Activated T-cell treated with anti-CD3 and anti-CD28 coated beads for 4 hours (primary cell): ENCODE measurements around the gene CACNA2D2.

ENCODE experiments used
- DNase-seq: peaks from one replicate; pipeline ENCODE4 v3.0.0-alpha.2; 2020

Gene CACNA2D2

GRCh38 chr3:50493623-50494022 is 9.8 kb downstream of the CACNA2D2 start:
- DNase-seq, result no peak

GRCh38 chr3:50493086-50493485 is 10.3 kb downstream of the CACNA2D2 start:
- DNase-seq, result no peak

- no peak for DNase-seq
These were observed 12.4 kb downstream of the CACNA2D2 start for GRCh38 chr3:50491023-50491422.

DNA sequence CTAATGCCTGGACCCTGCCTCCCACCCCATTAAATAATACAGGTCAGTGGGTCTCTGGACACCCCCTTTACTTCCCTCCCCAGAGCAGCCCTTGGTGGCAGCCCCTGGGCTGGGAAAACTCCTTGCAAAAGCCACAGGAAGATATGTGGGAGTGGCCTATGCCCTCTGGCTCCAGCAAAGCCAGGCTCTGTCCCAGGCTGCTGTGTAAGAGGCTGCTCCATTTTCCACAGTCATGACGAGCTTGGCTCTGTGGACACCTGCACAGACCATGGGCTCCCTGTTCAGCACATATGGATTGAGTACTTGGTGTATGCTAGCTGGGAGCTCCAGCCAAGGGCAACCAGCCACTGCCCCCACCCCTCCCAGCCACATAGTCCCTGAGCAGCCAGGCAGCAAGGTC is 13.0 kb downstream of the CACNA2D2 start:
- no peak for DNase-seq

DNA sequence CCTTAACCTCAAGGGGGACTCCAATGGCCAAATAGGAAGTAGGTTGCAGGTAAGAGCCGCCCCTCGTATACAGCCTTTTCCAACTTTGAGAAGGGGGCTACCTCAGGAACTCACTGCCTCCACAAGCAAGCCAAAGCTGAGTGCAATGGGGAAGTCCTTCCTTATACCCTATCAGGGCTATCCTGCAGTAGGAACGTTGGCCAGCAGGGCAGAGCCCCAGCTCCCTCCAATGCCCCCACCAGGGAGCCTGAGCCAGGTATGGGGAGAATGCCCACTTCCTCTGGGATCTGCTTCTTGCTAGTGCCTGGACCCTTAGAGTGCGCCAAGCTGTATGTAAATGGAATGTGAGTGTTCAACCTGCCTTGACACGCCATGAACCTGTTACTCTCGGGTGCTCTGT is 16.3 kb downstream of the CACNA2D2 start:
- no peak for DNase-seq

DNA sequence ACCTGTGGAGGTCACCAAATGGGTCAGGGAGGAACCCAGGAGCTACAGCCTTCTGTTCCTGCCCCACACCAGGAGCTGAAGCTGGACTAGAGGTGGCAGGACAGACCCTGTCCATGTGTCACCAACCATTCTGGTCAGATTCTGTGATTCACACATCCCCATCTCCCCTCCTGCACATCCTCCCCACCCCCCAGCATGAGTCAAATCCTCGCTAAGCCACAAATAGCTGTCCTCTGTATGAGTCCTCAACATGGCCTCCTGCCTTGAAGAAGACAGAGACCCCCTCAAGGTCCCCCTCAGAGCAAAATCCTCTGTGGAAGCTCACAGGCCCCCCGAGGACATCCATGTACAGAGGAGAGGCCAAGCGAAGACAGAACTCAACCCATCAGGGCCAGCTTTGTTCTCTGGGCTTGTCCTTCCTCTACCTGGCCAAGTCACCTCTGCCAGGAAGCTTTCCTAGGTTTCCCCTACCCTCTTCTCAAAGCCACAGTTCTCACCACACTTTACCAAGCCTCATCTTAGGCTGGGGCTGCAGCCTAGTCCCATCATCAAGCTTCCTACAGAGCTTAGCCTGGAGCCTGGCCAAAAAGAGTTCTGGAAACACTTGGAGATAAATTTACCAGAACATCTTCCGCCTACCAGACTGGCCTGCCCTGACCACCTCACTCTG is 17.1 kb downstream of the CACNA2D2 start:
- no peak for DNase-seq

DNA sequence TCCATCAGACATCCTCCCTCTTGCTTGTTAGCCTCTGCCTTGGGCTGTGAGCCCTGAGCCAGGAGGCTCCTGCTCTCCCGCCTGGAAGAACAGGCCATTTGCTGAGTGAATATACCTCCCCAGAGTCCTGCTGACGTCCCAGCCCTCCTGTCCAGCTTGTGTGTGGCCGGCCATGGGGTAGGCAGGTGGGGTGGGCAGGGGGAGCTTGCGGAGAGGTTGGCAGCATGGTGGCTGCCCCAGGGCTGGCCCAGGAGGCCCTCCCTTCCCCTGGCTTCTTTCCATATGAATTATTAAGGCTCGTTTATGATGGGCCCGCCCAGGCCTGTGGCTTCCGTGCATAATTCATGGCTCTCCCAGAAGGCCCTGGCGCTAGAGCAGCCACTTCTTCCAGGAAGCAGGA is 18.7 kb downstream of the CACNA2D2 start:
- DNase-seq, result no peak

GRCh38 chr3:50483374-50483773 is 20.1 kb downstream of the CACNA2D2 start:
- no peak for DNase-seq

DNA sequence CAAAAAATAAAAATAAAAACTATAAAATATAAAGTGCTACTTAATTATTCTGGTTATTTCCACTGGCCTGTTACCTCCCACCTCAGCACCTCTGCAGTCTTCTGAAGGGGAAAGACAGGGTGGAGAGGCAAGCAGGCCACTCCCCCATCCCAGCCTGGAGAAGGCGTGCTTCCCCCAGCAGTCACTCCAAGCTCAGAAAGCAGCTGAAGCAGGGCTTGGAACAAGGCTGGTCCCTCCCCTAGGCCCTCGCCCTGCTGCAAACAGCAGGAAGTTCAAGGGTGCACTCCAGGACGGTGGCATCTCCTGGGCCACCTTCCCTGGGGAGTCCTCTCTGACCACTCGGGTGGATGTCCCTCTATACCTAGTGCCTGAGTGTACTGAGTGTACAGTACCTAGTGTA is 21.4 kb downstream of the CACNA2D2 start:
- DNase-seq, result no peak

- no peak for DNase-seq
These were observed 23.0 kb downstream of the CACNA2D2 start for GRCh38 chr3:50480471-50480870.

DNA sequence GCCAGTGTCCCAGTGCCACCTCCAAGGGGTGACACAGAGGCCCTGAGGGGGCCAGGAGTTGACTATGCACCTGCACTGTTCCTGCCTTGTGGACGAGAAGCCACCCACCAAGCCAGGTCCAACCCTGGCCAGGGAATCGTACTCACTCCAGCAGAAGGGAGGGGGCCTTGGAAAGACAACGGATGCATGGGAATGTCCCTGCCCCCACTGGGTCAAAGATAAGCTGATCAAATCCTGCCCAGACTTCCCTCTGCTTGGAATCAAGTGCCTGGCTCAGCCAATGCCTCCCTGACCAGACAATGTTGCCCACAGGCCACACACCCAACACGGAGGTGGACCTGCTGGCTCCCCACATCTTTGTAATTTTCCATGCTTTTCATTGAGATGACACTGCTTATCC is 23.9 kb downstream of the CACNA2D2 start:
- DNase-seq, result no peak

DNA sequence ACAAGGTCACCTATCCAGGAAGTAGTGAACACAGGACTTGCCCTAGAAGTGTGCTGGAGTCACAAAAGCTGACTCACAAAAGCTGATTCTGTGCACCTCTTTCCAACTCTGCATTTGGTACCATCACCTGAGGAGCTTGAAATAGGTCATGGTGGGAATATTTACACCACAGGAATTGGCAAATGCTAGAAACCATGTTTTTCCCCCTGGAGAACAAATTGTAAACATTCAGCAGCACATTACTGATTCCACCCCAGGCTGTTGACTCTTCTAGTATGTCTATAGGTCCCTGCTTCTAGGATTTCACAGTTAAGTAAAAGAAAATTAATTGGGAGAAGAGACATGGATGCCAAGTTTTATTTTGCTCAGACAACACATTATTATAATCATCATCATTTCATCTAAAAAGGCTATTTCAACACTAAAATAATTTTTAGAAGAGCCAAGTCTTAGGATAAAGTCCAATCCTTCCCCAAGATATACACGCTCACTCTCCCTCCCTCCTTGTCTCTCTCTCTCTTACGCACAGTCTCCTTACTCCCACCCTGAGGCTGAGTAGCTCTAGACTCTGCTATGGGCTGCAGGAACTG is 24.7 kb downstream of the CACNA2D2 start:
- DNase-seq, result no peak

- DNase-seq, result no peak
These were observed 25.4 kb downstream of the CACNA2D2 start for GRCh38 chr3:50478051-50478450.

GRCh38 chr3:50475348-50475747 is 28.1 kb downstream of the CACNA2D2 start:
- DNase-seq, result no peak

- DNase-seq, result no peak
These were observed 28.7 kb downstream of the CACNA2D2 start for GRCh38 chr3:50474717-50475116.

DNA sequence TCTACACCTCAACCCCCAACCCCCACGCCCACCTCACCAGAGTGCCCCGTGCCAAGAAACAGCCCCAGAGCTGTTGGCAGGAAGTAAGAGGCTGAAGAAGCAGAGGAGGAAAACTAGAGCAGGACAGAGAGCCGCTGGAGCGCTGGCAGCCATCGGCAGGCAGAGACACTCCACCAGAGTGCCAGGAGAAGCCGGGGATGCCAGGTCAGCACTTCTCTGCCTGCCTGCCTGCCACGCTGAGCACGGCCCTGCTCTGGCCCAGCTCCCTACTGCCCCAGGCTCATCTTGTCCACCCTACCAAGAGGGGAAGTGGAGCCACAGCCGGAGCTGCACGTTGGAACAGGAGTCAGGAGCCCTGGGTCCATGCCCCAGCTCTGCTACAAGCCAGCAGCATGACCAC is 29.7 kb downstream of the CACNA2D2 start:
- no peak for DNase-seq

GRCh38 chr3:50472958-50473357 is 30.5 kb downstream of the CACNA2D2 start:
- DNase-seq, result no peak

DNA sequence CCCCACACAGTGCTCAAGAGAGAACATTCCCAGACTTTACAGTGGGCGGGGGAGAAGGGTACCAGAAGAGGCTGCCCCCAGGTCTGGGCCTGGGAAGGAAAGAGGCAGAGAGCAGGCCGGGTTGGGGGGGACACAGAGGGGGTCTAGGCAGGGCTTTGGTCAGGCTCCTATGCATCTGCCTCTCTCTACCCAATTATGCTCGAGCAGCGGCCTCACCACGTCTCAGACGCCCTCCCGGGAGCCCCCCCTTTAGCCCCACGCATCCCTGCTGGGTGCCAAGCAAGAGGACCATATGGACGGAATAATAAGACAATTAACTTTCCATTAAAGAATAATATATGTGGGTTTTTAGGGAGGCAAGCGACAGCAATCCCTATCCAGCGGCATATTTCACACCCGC is 32.8 kb downstream of the CACNA2D2 start:
- no peak for DNase-seq

- no peak for DNase-seq
These were observed 35.5 kb downstream of the CACNA2D2 start for GRCh38 chr3:50467919-50468318.

DNA sequence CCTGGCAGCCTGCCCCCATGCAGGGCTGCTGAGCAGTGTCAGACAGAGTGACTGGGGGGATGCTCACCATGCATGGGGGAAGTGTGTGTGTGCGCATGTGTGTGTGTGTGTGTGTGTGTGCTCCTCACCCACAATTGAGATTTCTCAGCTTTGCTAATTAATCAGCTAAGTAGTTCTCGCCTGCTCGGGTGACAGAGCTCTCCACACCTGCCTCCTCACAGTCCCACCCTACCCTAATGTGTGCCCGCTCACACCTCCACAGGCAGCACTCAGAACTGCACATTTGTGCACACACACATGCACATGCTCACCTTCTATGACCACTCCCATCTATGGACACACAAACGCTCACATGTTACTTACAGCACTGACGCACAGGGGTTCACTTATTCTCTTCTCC is 37.3 kb downstream of the CACNA2D2 start:
- no peak for DNase-seq

- no peak for DNase-seq
These were observed 38.9 kb downstream of the CACNA2D2 start for GRCh38 chr3:50464569-50464968.

GRCh38 chr3:50459785-50460184 is 43.6 kb downstream of the CACNA2D2 start:
- no peak for DNase-seq

DNA sequence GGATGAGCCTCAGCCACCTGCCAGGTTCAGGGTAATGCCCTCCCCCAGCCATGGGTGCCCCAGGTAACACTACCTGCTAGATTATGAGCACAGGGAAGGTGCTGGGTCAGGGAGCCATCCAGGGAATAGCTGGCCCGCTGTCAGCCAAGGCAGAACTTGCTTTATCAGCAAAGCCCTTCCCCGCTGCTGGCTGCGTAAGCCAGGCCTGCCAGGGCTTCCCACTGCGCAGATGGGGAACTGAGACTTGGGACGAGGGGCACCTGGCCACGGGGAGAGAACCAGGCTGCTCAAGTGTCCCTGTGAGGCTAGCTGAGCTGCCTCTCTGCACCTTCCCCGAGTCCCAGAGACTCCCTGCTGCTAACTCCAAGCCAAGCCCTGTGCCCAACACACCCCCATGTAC is 45.4 kb downstream of the CACNA2D2 start:
- DNase-seq, result no peak

GRCh38 chr3:50455161-50456018 is 48.0 kb downstream of the CACNA2D2 start:
- no peak for DNase-seq
